Endodermal cell (in vitro differentiated cells): ENCODE data around the gene ANKRD33B. TPM values are rescaled to one million over a fixed set of nuclear protein-coding genes. Genes with fewer than 3 reads are reported as not detected.
A peak's percentile ranks its signal among the peaks of the same experiment; 100 is the strongest.

Experiments
- DNase-seq: peaks from one replicate; pipeline ENCODE4 v3.0.0-alpha.2; 2017
- H3K27ac ChIP-seq: 2 replicates; pipeline ENCODE4 v1.5.1; 2013; ENCODE audit warnings: mild to moderate bottlenecking, low read depth, low read length, moderate library complexity
- H3K27me3 ChIP-seq: 2 replicates; pipeline ENCODE4 v1.6.1; 2013; ENCODE audit warnings: mild to moderate bottlenecking, low read length, moderate library complexity; ENCODE audit not compliant: insufficient read depth, control insufficient read depth, poor library complexity, severe bottlenecking
- H3K36me3 ChIP-seq: 2 replicates; pipeline ENCODE4 v1.7.0; 2013; ENCODE audit warnings: mild to moderate bottlenecking, low read length, moderate library complexity; ENCODE audit not compliant: control insufficient read depth, insufficient read depth
- H3K4me1 ChIP-seq: one replicate; pipeline ENCODE4 v1.7.0; 2013; ENCODE audit warnings: low read length; ENCODE audit not compliant: control insufficient read depth, insufficient read depth
- H3K4me3 ChIP-seq: 2 replicates; pipeline ENCODE4 v1.5.1; 2013; ENCODE audit warnings: mild to moderate bottlenecking, low read length, moderate library complexity
- H3K9ac ChIP-seq: 2 replicates; pipeline ENCODE4 v1.6.1; 2013; ENCODE audit warnings: mild to moderate bottlenecking, low read length, moderate library complexity; ENCODE audit not compliant: poor library complexity, severe bottlenecking; ENCODE audit errors: extremely low read depth
- H3K9me3 ChIP-seq: 2 replicates; pipeline ENCODE4 v1.6.1; 2013; ENCODE audit warnings: mild to moderate bottlenecking, low read length, moderate library complexity; ENCODE audit not compliant: control insufficient read depth
- H3K27ac Mint-ChIP-seq: 2 replicates; pipeline ENCODE4 v1.8.0; 2020; ENCODE audit warnings: mixed read lengths
- H3K27me3 Mint-ChIP-seq: 2 replicates; pipeline ENCODE4 v1.8.0; 2021; ENCODE audit warnings: mild to moderate bottlenecking, mixed read lengths; ENCODE audit not compliant: insufficient read depth
- H3K36me3 Mint-ChIP-seq: 2 replicates; pipeline ENCODE4 v1.8.0; 2020; ENCODE audit warnings: low read depth, mixed read lengths
- H3K4me1 Mint-ChIP-seq: 2 replicates; pipeline ENCODE4 v1.8.0; 2020; ENCODE audit warnings: mixed read lengths
- H3K4me3 Mint-ChIP-seq: 2 replicates; pipeline ENCODE4 v1.8.0; 2020; ENCODE audit warnings: mild to moderate bottlenecking, moderate library complexity, mixed read lengths
- H3K9me3 Mint-ChIP-seq: 2 replicates; pipeline ENCODE4 v1.8.0; 2020; ENCODE audit warnings: mild to moderate bottlenecking, mixed read lengths
- WGBS, 2 experiments: methylation state at CpG; one replicate each; pipeline versions ENCODE4 v1.1.5 to v1.1.7; 2013; ENCODE audit warnings: missing lambda C conversion rate in 2 of 2, mixed read lengths in 1 of 2; ENCODE audit not compliant: insufficient coverage in 1 of 2, insufficient read length in 1 of 2; 5-methylcytosine and 5-hydroxymethylcytosine counted together
- total RNA-seq, 2 donors: library from RNA; stranded (reverse); fragmentation: NEBNext Ultra II Directional in 1 of 2; extraction: Animal tissue kit (Norgen Biotek cat#: 25700) in 1 of 2; gene quantifications; 2 replicates in 1 of 2; 3 replicates in 1 of 2; pipeline ENCODE4 v1.2.1, GENCODE V29; 2021
- TF ChIP-seq, protein P1 (sequence below): fragments of 200-600 bp; sonication (generic); conservative IDR thresholded peaks from 2 replicates; pipeline ENCODE4 v1.5.0; 2021; ENCODE audit warnings: antibody characterized with exemption, mild to moderate bottlenecking

Gene ANKRD33B
- total RNA-seq, 2 donors from 2014 or later = 21.9 to 37.2 TPM

GRCh38 chr5:10654566-10654965 lies 90.7 kb downstream of the ANKRD33B start:
- DNase-seq = no peak
- Histone ChIP-seq H3K27me3 (no peaks in the 10 kb centered on the region), H3K4me3 (no peak overlapping the region), H3K9ac (no peak overlapping the region), H3K36me3 (no peaks in the 10 kb centered on the region), H3K9me3 (no peaks in the 10 kb centered on the region), H3K27ac (no peak overlapping the region), H3K4me1 (no peaks in the 10 kb centered on the region)
- WGBS, 2 experiments = 92 to 97% methylated on average over 8 to 13 of the region's 13 CpGs
- Mint-ChIP-seq H3K9me3 (peaks cover 4% of the 10 kb centered on the region), H3K27me3 (peaks cover 7% of the 10 kb centered on the region), H3K36me3 (peaks cover 5% of the 10 kb centered on the region), H3K4me1 (no peaks in the 10 kb centered on the region), H3K27ac (no peak overlapping the region), H3K4me3 (no peak overlapping the region)
- TF ChIP-seq, protein P1, sequence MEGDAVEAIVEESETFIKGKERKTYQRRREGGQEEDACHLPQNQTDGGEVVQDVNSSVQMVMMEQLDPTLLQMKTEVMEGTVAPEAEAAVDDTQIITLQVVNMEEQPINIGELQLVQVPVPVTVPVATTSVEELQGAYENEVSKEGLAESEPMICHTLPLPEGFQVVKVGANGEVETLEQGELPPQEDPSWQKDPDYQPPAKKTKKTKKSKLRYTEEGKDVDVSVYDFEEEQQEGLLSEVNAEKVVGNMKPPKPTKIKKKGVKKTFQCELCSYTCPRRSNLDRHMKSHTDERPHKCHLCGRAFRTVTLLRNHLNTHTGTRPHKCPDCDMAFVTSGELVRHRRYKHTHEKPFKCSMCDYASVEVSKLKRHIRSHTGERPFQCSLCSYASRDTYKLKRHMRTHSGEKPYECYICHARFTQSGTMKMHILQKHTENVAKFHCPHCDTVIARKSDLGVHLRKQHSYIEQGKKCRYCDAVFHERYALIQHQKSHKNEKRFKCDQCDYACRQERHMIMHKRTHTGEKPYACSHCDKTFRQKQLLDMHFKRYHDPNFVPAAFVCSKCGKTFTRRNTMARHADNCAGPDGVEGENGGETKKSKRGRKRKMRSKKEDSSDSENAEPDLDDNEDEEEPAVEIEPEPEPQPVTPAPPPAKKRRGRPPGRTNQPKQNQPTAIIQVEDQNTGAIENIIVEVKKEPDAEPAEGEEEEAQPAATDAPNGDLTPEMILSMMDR = no peak

DNA sequence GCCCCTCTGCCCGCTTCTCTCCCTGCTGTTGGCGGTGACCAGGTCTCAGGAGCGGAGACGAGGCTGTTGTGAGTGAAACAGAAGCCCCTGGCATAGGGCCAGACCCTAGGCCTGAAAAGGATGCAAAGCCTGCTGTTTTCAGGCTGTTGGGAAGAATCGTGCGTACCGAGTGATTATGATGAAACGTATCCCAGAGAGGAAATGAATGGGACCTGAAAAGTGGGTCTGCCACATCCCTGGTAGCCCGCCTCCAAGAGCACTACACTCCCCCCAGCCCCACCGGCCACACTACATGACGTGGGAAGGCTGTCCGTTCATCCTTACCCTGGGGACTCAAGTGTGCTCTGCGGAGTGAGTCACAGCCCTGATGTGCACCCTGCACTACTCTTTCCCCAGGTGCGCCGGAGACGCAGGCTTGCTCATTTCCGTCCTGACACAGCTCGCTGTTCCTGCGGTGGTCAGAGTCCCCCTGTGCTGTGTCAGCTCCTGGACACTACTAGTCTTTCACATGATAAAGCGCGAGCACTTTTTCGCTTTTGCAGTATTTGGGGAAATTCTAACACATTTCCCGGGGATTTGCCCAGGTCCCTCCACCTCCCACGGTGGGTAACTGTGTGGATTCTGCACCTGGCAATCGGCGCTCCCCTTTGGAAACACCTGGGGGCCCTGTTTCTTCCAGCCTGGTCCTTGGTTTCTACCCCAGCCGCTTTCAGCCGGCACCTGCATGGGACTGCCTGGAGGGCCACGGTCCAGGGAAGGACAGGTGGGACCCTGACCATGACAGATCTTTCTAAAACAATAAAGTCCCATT lies 91.5 kb downstream of the ANKRD33B start:
- Mint-ChIP-seq H3K4me3 (no peak overlapping the region), H3K36me3 (peaks cover 2% of the 10 kb centered on the region), H3K27me3 (peaks cover 2% of the 10 kb centered on the region), H3K27ac (no peak overlapping the region), H3K9me3 (peaks cover 4% of the 10 kb centered on the region), H3K4me1 (no peaks in the 10 kb centered on the region)
- no peaks in the 10 kb centered on the region for H3K4me1 ChIP-seq
- no peak overlapping the region for H3K27ac ChIP-seq
- DNase-seq = peak; percentile 43
- WGBS, 2 experiments = 88 to 90% methylated on average over 24 to 29 of the region's 29 CpGs
- no peaks in the 10 kb centered on the region for H3K9me3 ChIP-seq
- no peak overlapping the region for H3K4me3 ChIP-seq
- TF ChIP-seq, protein P1 = no peak
- no peak overlapping the region for H3K9ac ChIP-seq
- H3K27me3 ChIP-seq = no peaks in the 10 kb centered on the region
- H3K36me3 ChIP-seq = no peaks in the 10 kb centered on the region

DNA sequence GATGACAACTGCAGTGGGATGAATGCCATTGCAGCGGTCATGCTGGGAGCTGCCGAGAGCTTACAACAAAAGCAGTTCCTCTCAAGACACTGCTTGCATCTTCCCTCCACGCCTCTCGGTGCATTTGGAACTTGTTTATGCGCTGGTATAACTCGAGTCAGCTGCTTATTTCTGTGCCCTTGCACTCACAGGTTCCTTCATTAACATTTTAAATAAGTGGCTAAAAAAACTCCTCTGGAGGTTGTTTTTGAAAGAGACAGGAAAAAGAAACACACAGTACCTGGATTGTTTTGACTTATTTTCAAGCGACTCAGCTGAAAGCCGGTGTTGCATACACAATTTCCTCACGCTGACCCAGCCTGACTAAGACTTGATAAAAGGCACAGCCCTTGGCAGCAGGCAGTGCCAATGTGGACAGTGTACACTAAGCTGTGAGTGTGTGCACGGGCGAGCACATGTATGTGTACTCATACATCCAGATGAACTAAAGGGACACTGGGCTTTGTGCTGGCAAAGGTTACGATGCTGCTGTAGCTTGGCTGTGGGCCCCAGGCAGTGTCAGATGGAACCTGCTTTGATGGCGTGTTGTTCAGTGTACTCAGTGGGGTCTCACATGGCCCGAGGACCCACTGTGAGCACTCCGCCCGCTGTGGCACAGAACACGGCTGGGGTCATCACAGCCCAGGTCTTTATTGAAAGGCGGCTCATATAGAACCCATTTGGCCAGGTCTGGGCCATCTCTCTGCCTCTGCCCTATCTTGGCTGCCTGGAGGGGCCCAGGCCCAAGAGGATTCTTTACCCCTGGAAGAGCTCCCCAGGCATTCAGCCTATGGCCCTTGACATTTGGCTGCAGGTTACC lies 92.3 kb downstream of the ANKRD33B start:
- TF ChIP-seq, protein P1 = no peak
- no peak overlapping the region for H3K4me3 Mint-ChIP-seq
- no peaks in the 10 kb centered on the region for H3K36me3 Mint-ChIP-seq
- DNase-seq = no peak
- no peaks in the 10 kb centered on the region for H3K27me3 Mint-ChIP-seq
- Histone ChIP-seq H3K36me3 (no peaks in the 10 kb centered on the region), H3K4me1 (no peaks in the 10 kb centered on the region), H3K9me3 (no peaks in the 10 kb centered on the region), H3K4me3 (no peak overlapping the region), H3K9ac (no peak overlapping the region), H3K27ac (no peak overlapping the region), H3K27me3 (no peaks in the 10 kb centered on the region)
- H3K27ac Mint-ChIP-seq = no peak overlapping the region
- WGBS, 2 experiments = 75 to 84% methylated on average over 18 of the region's 18 CpGs
- no peaks in the 10 kb centered on the region for H3K4me1 Mint-ChIP-seq
- peaks cover 4% of the 10 kb centered on the region for H3K9me3 Mint-ChIP-seq
